Measurements from ENCODE around the gene CORO2B.

CORO2B gene

GRCh38 chr15:68610825-68611224 lies 32.0 kb downstream of the CORO2B start:
- no peak for FAIRE-seq

GRCh38 chr15:68612503-68612902 lies 33.7 kb downstream of the CORO2B start:
- FAIRE-seq = no peak

GRCh38 chr15:68612979-68613740 lies 34.4 kb downstream of the CORO2B start:
- FAIRE-seq = no peak

GRCh38 chr15:68614286-68615035 lies 35.7 kb downstream of the CORO2B start:
- FAIRE-seq = no peak

- no peak for FAIRE-seq
Measured at GRCh38 chr15:68615301-68615700, 36.5 kb downstream of the CORO2B start.

GRCh38 chr15:68615811-68616210 lies 37.0 kb downstream of the CORO2B start:
- no peak for FAIRE-seq

GRCh38 chr15:68616397-68616796 lies 37.6 kb downstream of the CORO2B start:
- no peak for FAIRE-seq

- FAIRE-seq = no peak
Measured at GRCh38 chr15:68617001-68617400, 38.2 kb downstream of the CORO2B start.

GRCh38 chr15:68617777-68618176 lies 39.0 kb downstream of the CORO2B start:
- no peak for FAIRE-seq

GRCh38 chr15:68618394-68618793 lies 39.6 kb downstream of the CORO2B start:
- no peak for FAIRE-seq

GRCh38 chr15:68618908-68619698 lies 40.3 kb downstream of the CORO2B start:
- FAIRE-seq = no peak

GRCh38 chr15:68620721-68621527 lies 42.1 kb downstream of the CORO2B start:
- no peak for FAIRE-seq

- no peak for FAIRE-seq
Measured at GRCh38 chr15:68621535-68621934, 42.7 kb downstream of the CORO2B start.

- no peak for FAIRE-seq
Measured at GRCh38 chr15:68623301-68623892, 44.6 kb downstream of the CORO2B start.

- no peak for FAIRE-seq
Measured at GRCh38 chr15:68625853-68626252, 47.1 kb downstream of the CORO2B start.

GRCh38 chr15:68626283-68626682 lies 47.5 kb downstream of the CORO2B start:
- FAIRE-seq = no peak

GRCh38 chr15:68626739-68627138 lies 47.9 kb downstream of the CORO2B start:
- no peak for FAIRE-seq

GRCh38 chr15:68627476-68627875 lies 48.7 kb downstream of the CORO2B start:
- no peak for FAIRE-seq

- FAIRE-seq = no peak
Measured at GRCh38 chr15:68627995-68628394, 49.2 kb downstream of the CORO2B start.

- no peak for FAIRE-seq
Measured at GRCh38 chr15:68629519-68630210, 50.9 kb downstream of the CORO2B start.

GRCh38 chr15:68630211-68630555 lies 51.4 kb downstream of the CORO2B start:
- FAIRE-seq = no peak

- no peak for FAIRE-seq
Measured at GRCh38 chr15:68630836-68631235, 52.0 kb downstream of the CORO2B start.
